Omental fat pad (tissue), 4 donors: ENCODE results near the gene KIZ. TPM values are rescaled to one million over a fixed set of nuclear protein-coding genes. Genes with fewer than 3 reads are reported as not detected.

ENCODE experiments used
- ATAC-seq: fragments of 150-250 bp; one replicate; pipeline ENCODE4 v1.9.1; 2016; ENCODE audit warnings: mild to moderate bottlenecking, moderate library complexity; ENCODE audit not compliant: low FRiP score
- DNase-seq: peaks from one replicate; pipeline ENCODE4 v3.0.0-alpha.2; 2019; ENCODE audit warnings: low spot score
- total RNA-seq, 4 donors: library from RNA; depleted of rRNA; stranded (reverse); fragments of >200 nt; gene quantifications; one replicate each; pipeline ENCODE4 v1.1.0, GENCODE V29; 2016
- TF ChIP-seq, protein P1 (sequence below), 3 donors: fragments of 450-650 bp; IDR thresholded peaks; one replicate each; pipeline ENCODE4 v1.5.1; 2016 to 2017; ENCODE audit warnings: antibody characterized with exemption in 3 of 3, mild to moderate bottlenecking in 3 of 3, moderate library complexity in 2 of 3

The KIZ gene
- total RNA-seq, 4 donors from 2014 or later, result 19.1 to 33.7 (median 23.7) TPM

DNA sequence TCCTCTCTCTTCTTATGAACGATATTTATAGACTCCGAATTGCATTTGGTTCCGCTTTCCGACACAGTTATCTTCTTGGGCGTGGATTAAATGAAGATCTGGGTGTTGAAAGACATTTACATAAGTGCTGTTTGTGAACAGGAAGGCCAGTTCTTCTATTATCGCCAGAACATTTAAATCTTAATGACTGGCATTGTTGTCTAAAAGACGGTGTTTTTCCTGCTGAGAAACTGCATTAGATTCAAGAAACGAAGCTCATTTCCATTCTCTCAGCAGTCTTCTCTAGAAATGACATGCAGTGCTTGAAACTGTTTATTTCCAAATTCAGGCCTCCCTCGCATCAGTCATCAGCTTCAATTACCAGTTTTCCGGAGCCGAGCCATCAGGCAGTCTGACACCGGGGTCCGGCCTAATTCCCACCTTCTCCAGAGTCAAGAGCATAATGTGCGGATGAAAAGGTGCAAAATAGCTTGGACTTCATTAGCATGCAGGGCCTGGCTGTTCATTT lies 35.7 kb upstream of the KIZ start:
- no peak for ATAC-seq
- no peak for DNase-seq
- TF ChIP-seq, protein P1, sequence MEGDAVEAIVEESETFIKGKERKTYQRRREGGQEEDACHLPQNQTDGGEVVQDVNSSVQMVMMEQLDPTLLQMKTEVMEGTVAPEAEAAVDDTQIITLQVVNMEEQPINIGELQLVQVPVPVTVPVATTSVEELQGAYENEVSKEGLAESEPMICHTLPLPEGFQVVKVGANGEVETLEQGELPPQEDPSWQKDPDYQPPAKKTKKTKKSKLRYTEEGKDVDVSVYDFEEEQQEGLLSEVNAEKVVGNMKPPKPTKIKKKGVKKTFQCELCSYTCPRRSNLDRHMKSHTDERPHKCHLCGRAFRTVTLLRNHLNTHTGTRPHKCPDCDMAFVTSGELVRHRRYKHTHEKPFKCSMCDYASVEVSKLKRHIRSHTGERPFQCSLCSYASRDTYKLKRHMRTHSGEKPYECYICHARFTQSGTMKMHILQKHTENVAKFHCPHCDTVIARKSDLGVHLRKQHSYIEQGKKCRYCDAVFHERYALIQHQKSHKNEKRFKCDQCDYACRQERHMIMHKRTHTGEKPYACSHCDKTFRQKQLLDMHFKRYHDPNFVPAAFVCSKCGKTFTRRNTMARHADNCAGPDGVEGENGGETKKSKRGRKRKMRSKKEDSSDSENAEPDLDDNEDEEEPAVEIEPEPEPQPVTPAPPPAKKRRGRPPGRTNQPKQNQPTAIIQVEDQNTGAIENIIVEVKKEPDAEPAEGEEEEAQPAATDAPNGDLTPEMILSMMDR (IDR thresholded peaks at IDR 0.05), result no peak

GRCh38 chr20:21090721-21091120 lies 35.2 kb upstream of the KIZ start:
- TF ChIP-seq, protein P1 (IDR thresholded peaks at IDR 0.05), result no peak
- ATAC-seq, result no peak
- no peak for DNase-seq

DNA sequence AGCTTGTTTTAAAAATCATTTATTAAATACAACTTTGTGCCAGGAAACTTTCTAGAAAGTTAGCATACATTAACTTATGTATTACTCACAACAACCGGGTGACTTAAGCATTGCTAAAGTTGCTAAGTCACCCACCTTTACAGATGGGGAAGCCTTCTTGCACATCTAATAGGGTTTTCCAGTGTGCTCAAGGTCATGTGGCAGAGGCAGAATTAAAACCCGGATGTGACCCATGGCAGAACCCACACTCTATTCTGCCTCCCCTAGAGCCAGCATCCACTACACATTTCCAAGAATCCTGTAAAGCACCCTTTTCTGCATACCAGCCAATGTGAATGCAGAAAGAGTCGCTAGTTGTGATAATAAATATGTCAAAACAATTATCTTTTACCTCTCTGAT lies 33.1 kb upstream of the KIZ start:
- DNase-seq, result no peak
- no peak for ATAC-seq
- TF ChIP-seq, protein P1 (IDR thresholded peaks at IDR 0.05), result no peak

GRCh38 chr20:21096321-21097043 lies 29.4 kb upstream of the KIZ start:
- ATAC-seq (no peak), DNase-seq (no peak)
- TF ChIP-seq, protein P1 (IDR thresholded peaks at IDR 0.05), result no peak

DNA sequence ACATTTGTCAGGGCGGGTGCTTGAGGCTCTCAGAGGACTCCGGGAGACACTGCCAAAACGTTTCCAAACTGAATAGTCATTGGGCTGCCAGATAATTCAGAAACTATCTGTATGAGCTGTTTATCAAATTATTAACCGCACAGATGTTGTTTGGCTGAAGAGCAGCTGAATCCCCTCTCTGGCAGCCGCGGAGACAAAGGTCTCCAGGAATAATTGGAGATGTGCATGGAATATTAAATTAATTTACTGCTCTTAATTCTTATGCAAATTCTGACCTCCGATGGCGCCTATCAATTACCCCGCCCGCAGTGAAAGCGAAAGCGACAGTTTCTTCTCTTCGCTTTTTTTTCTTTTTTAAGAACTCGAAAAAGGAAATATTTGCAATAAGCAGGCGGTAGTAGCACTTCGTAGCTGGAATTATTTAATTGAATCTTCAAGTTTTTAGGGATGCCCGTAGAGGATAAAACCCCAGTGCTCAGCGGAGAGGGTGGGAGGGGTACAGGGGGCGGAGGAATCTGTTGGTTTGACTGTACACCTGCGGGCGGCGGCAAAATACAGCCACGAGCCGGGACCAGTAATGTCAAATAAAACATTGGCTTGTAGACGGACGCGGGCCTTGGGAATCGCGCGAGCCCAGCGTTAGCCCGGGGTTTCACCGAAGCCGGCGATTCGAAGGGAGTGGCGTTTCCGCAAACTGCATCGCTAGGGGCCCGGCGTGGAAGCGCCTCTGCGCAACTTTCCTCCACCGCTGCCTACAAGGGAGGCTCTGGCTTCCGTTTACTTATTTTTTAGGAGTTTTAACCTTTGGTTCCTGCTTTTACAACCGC lies 25.9 kb upstream of the KIZ start:
- TF ChIP-seq, protein P1 (IDR thresholded peaks at IDR 0.05), result no peak
- ATAC-seq (no peak), DNase-seq (no peak)

DNA sequence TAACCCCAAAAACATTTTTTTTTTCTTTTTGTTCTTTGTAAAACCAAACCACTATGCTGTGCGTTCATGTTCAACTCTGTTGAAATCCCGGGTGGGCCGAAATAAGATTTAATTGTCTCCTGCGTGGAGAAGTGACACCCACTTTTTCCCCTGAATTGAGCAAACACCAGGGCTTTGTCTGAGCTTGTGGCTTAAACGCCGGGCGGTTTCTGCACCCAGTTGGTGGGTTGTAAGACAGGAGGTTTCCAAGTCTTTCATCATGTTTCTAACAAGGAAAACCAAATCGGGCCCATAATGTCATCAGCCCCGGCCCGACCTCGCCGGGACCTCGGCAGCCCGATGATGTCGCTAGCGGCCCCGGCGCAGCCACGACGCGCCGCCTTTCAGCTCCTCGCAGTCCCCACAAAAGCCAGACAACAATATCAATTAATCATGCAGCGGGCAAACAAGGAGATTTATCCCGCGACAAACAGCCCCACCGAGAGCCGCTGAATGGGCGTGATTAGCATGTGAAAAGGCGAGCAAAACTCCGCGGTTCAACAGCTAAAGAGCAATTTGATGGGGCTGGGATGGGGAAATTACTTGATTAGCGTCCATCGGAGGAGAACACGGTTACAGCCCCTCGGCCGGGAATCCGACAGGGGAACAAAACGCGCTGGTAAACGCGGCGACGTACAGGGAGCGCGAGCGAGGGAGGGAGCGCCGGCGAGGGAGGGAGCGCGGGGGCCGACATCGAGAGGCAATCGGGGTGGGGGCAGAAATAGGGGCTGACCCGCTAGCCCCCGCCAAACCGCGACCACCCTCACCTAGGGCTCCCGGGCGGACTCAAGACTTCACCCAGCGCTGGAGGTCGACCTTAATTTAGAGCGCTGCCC lies 25.1 kb upstream of the KIZ start:
- no peak for ATAC-seq
- TF ChIP-seq, protein P1 (IDR thresholded peaks at IDR 0.05), result no peak
- no peak for DNase-seq
